Measurements from ENCODE around the gene AGBL4. TPM values are rescaled to one million over a fixed set of nuclear protein-coding genes. Genes with fewer than 3 reads are reported as not detected.

AGBL4 gene
- total RNA-seq, 1 donor from 2014 or later = 2.1 TPM

GRCh38 chr1:48679859-48680258 is 1343.9 kb downstream of the AGBL4 start:
- TF ChIP-seq, protein P1, sequence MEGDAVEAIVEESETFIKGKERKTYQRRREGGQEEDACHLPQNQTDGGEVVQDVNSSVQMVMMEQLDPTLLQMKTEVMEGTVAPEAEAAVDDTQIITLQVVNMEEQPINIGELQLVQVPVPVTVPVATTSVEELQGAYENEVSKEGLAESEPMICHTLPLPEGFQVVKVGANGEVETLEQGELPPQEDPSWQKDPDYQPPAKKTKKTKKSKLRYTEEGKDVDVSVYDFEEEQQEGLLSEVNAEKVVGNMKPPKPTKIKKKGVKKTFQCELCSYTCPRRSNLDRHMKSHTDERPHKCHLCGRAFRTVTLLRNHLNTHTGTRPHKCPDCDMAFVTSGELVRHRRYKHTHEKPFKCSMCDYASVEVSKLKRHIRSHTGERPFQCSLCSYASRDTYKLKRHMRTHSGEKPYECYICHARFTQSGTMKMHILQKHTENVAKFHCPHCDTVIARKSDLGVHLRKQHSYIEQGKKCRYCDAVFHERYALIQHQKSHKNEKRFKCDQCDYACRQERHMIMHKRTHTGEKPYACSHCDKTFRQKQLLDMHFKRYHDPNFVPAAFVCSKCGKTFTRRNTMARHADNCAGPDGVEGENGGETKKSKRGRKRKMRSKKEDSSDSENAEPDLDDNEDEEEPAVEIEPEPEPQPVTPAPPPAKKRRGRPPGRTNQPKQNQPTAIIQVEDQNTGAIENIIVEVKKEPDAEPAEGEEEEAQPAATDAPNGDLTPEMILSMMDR (IDR thresholded peaks at IDR 0.05) = no peak
- ATAC-seq (no peak), DNase-seq (no peak)
- Histone ChIP-seq H3K4me3 (no peak overlapping the region), H3K27ac (no peak overlapping the region), H3K9me3 (no peaks in the 10 kb centered on the region), H3K4me1 (no peaks in the 10 kb centered on the region), H3K36me3 (no peaks in the 10 kb centered on the region), H3K27me3 (ENCODE audit: low read depth) (no peaks in the 10 kb centered on the region)
- intact Hi-C loops (cut with DNase I) = no loop called here

- H3K36me3 ChIP-seq = no peaks in the 10 kb centered on the region
- no peak for ATAC-seq
- H3K27ac ChIP-seq = no peak overlapping the region
- intact Hi-C loops (cut with DNase I) = no loop called here
- H3K9me3 ChIP-seq = no peaks in the 10 kb centered on the region
- no peak for DNase-seq
- H3K27me3 ChIP-seq (ENCODE audit: low read depth) = no peaks in the 10 kb centered on the region
- no peaks in the 10 kb centered on the region for H3K4me1 ChIP-seq
- TF ChIP-seq, protein P1 (IDR thresholded peaks at IDR 0.05) = no peak
- no peak overlapping the region for H3K4me3 ChIP-seq
These were observed 1344.8 kb downstream of the AGBL4 start for GRCh38 chr1:48678710-48679505.

GRCh38 chr1:48677306-48678287 is 1346.2 kb downstream of the AGBL4 start:
- intact Hi-C loops (cut with DNase I) = no loop called here
- Histone ChIP-seq H3K27me3 (ENCODE audit: low read depth) (no peaks in the 10 kb centered on the region), H3K27ac (no peak overlapping the region), H3K4me1 (no peaks in the 10 kb centered on the region), H3K9me3 (no peaks in the 10 kb centered on the region), H3K36me3 (no peaks in the 10 kb centered on the region), H3K4me3 (no peak overlapping the region)
- TF ChIP-seq, protein P1 (IDR thresholded peaks at IDR 0.05) = peak; percentile 75
- DNase-seq = peak; percentile 82
- peak; percentile 86 to 87 for ATAC-seq

- Histone ChIP-seq H3K27ac (no peak overlapping the region), H3K36me3 (no peaks in the 10 kb centered on the region), H3K4me1 (no peaks in the 10 kb centered on the region), H3K27me3 (ENCODE audit: low read depth) (no peaks in the 10 kb centered on the region), H3K9me3 (no peaks in the 10 kb centered on the region), H3K4me3 (no peak overlapping the region)
- ATAC-seq (no peak), DNase-seq (no peak)
- intact Hi-C loops (cut with DNase I) = no loop called here
- TF ChIP-seq, protein P1 (IDR thresholded peaks at IDR 0.05) = no peak
These were observed 1346.9 kb downstream of the AGBL4 start for GRCh38 chr1:48676822-48677221.

- DNase-seq (no peak), ATAC-seq (no peak)
- Histone ChIP-seq H3K9me3 (no peaks in the 10 kb centered on the region), H3K4me3 (no peak overlapping the region), H3K27me3 (ENCODE audit: low read depth) (no peaks in the 10 kb centered on the region), H3K4me1 (no peaks in the 10 kb centered on the region), H3K27ac (no peak overlapping the region), H3K36me3 (no peaks in the 10 kb centered on the region)
- TF ChIP-seq, protein P1 (IDR thresholded peaks at IDR 0.05) = no peak
- intact Hi-C loops (cut with DNase I) = no loop called here
These were observed 1347.4 kb downstream of the AGBL4 start for GRCh38 chr1:48676376-48676775.
